GM19397 (cell line): Measurements from ENCODE around the gene LIMS1.

Experiments
- ATAC-seq: cut with Tn5 transposase; IDR thresholded peaks from one replicate; pipeline ENCODE4 v1.9.1; 2021; ENCODE audit warnings: mild to moderate bottlenecking, moderate library complexity; ENCODE audit not compliant: unreplicated experiment

Gene LIMS1

GRCh38 chr2:108612514-108613183, 78.4 kb downstream of the LIMS1 start:
- ATAC-seq = peak; percentile 76

GRCh38 chr2:108613261-108614042, 79.2 kb downstream of the LIMS1 start:
- no peak for ATAC-seq

- no peak for ATAC-seq
Observed at GRCh38 chr2:108614043-108614545, 79.8 kb downstream of the LIMS1 start.

- ATAC-seq = no peak
Observed at GRCh38 chr2:108614659-108615058, 80.4 kb downstream of the LIMS1 start.

- ATAC-seq = no peak
Observed at GRCh38 chr2:108615480-108616090, 81.3 kb downstream of the LIMS1 start.

GRCh38 chr2:108616318-108616717, 82.0 kb downstream of the LIMS1 start:
- no peak for ATAC-seq

- ATAC-seq = no peak
Observed at GRCh38 chr2:108616751-108617161, 82.5 kb downstream of the LIMS1 start.

GRCh38 chr2:108617617-108618016, 83.3 kb downstream of the LIMS1 start:
- no peak for ATAC-seq

GRCh38 chr2:108619925-108620620, 85.8 kb downstream of the LIMS1 start:
- ATAC-seq = no peak

- no peak for ATAC-seq
Observed at GRCh38 chr2:108620656-108621055, 86.4 kb downstream of the LIMS1 start.

GRCh38 chr2:108621087-108621559, 86.9 kb downstream of the LIMS1 start:
- peak; percentile 100 for ATAC-seq

- no peak for ATAC-seq
Observed at GRCh38 chr2:108621687-108622681, 87.7 kb downstream of the LIMS1 start.

- ATAC-seq = no peak
Observed at GRCh38 chr2:108623616-108624015, 89.3 kb downstream of the LIMS1 start.

GRCh38 chr2:108625186-108625827, 91.0 kb downstream of the LIMS1 start:
- ATAC-seq = no peak

- no peak for ATAC-seq
Observed at GRCh38 chr2:108625828-108626195, 91.5 kb downstream of the LIMS1 start.

- ATAC-seq = no peak
Observed at GRCh38 chr2:108626995-108627394, 92.7 kb downstream of the LIMS1 start.

GRCh38 chr2:108627911-108628567, 93.8 kb downstream of the LIMS1 start:
- no peak for ATAC-seq

GRCh38 chr2:108628936-108629335, 94.7 kb downstream of the LIMS1 start:
- ATAC-seq = no peak

- no peak for ATAC-seq
Observed at GRCh38 chr2:108629417-108629816, 95.1 kb downstream of the LIMS1 start.
